ENCODE results near the gene C5orf52.
"Not testable (repeated sequence)": the region's sequence is repeated elsewhere in the genome, so short reads cannot be mapped to it uniquely, and the experiment has no call there.

The C5orf52 gene

DNA sequence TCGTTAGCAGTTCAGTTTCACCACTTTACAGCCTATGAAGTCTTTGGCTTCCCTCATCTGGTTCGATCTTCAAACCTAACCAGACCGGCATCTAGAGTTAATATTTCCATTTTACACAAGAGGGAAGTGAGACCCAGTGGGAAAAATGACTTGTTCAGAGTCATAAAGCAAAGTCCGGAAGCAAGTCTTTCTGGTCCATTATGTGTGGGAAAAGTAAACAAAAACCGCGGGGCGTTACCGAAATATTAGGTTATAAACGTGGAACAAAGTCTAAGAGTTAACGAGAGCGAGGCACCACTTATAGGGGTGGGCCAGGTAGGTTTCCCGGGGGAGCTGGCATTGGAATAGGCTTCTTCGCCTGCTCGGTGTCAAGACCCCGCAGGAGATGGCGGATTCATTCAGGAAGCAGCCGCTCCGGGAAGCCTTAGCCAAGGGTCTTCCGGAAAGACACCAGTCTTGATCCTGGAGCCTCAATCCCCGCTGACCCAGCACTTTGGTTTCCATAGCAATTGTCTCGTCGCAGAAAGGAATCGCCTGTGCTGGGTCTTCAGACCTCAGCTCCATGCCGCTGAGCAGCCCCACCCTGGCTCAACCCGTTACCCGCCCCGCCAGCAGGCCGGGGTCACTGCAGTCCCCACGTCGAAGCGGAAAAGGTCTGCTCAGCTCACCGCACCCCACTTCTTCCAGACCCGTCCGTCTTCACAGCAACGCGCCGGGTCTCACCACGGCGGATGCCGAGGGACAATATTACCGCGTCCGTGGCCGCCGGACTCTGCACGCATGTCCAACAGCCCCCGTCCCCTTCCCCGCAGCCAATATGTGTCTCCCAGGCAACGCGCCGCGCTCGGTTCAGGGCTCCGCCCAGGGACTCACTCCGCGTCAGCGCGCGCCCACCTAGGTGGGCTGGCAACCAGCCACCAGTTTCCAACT is at the start of gene C5orf52:
C5orf52 (plus strand) TSS at position 872 of the 930 bp plus-strand sequence. CDS start 82 bp downstream, outside the sequence.
- DNase-seq (ENCODE audit: low spot score), result no peak

DNA sequence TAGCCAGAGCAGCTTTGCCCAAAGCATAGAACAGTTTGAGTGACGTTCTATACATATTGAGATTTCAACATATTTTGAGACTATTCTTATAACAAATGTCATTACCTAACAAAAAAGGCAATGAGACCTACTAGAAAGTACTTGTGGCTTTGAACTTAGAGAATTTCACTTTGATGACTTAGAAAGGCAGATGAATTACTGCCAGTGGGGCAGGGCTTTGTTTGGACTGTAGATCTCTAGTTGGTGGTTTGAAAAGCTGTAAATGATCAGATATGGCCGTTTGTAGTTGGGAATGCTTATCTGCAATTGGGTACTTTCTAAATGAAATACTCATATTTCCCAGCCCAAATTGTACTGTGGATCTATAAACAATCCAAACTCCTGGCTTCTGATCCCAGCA is 47.2 kb upstream of the C5orf52 start:
- DNase-seq (ENCODE audit: low spot score), result no peak

DNA sequence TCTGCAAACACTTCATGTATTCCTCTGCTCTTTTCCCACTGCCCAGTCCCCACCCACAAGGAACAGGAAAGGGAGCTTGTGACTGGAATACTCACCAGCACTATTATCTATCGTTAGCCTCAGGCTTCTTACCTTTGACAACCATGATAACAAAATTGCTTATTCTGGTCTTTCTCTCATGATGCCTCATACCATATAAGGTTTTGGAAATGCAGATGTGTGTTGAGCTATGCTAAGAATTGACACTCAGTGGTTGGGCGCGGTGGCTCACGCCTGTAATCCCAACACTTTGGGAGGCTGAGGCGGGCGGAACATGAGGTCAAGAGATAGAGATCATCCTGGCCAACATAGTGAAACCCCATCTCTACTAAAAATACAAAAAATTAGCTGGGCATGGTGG is 44.5 kb upstream of the C5orf52 start:
- no peak for DNase-seq (ENCODE audit: low spot score)

DNA sequence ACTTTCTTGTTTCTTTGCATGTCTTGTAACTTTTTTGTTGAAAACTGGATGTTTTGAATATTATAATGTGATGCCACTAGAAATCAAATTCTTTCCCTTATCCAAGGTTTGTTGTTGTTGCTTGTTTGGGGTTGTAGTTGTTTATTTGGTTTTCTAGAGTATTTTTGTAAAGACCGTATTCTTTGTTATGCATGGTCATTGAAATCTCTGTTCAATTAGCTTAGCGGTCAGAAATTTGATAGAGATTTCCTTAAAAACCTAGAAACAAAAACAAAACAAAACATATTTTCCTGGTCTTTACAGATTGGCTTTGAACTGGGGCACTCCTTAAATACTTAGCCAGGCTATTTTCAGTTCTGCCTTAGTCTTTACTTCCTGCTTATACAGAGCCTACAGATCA is 41.0 kb upstream of the C5orf52 start:
- DNase-seq (ENCODE audit: low spot score), result no peak

DNA sequence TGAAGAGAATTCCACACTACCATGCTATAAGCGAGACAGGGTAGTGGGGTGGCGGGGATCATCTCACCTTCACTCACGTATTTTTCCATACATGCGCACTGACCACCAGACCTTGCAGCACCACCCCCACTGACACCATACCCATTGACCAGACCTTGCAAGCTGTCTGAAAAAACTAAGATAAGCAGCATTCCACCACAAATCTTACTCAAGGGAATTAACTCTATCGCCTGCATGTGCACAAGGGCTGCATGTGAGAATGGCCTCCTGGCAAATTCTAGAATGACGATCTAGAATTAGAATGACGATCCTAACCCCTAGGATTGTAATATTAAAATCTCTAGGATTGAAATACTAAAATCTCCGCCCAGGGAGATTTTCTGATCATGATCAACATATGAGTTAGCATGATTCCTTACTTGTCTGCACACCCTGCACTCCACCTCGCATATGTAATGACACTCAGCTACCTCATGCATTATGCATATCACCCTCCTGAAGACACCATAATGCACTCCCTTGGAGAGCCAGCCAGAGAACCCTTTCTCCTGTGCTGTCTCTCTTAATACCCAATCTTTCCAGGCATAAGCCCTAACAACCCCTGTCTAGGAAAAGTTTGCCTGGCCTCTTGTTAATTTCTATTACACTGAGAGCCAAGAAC is 30.8 kb upstream of the C5orf52 start:
- DNase-seq (ENCODE audit: low spot score), result no peak

DNA sequence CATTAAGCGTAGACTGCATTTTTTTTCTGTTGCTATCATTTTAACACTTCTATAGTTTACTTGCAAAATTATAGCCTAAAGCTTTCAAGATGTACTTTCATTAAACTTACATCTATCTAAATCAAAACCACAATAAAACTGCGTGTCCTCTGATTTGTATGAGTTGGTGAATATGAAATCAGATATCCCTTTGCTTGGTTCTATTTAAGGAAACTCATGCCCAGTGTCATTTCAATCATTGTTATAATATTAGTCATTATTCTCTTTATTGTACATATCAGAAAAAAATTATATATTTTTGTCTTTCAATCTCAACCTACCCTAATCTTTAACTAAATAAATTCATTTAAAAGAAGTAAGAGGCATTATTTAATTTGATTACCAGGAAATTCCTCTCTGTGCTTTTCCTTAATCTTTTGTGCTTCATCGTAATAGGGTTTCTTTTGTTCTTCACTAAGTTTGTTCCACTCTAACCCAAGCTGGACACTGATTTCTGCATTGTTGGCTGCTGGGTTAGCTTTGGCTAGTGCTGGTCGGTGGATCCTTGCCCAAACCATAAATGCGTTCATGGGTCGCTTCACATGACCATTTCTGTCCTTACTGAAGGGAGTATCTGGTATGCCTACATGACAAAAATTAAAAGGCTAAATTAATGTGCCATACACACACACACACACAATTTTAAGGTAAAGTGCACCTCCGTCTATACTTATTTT is 22.9 kb upstream of the C5orf52 start:
- DNase-seq (ENCODE audit: low spot score), result no peak

DNA sequence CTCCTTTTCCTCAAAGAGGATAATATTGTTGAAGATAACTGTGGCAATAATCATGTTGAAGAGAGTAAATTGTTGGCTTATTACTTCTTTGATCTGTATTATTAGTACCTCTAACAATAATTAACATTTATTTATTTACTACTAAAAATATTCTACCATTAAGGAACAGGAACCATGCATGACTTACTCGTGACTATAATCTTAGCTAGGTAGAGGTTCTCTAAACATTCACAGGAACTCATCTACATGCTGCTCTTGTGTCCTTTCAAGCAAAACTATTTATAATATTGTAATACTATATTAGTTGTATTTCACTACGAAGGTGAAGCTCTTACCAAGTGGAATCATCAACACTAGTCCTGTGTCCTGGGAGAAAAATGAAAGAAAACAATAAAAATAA is 22.2 kb upstream of the C5orf52 start:
- DNase-seq (ENCODE audit: low spot score), result no peak

DNA sequence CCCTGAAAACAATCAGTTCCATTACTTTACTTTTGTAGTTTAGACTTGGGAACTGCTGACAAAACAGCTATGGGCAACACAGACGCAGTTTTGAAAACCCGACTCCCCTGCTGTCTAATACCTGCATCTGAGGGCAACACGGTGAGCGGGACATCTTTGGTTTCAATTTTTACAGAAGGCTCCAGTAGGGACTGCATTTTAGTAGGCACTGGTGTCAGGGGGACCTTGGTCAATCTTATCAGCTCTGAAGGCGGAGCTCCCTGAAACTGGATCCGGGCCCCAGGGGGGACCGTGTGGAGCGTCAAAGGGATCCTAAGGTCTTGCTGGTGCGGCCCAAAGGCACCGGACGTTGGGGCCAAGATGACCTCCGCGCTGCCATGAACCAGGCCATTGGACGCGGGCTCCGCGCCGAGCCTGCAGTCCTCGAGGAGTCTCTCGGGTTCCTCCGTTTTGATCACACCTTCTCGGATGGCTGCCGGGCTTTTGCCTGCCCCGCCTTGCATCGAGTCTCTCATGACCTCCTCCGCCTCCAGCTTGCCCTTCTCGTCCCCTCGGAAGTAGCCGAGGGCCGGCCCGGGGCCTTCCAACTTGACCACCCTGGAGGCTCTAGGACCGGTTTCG is 20.2 kb upstream of the C5orf52 start:
- DNase-seq (ENCODE audit: low spot score), result no peak

DNA sequence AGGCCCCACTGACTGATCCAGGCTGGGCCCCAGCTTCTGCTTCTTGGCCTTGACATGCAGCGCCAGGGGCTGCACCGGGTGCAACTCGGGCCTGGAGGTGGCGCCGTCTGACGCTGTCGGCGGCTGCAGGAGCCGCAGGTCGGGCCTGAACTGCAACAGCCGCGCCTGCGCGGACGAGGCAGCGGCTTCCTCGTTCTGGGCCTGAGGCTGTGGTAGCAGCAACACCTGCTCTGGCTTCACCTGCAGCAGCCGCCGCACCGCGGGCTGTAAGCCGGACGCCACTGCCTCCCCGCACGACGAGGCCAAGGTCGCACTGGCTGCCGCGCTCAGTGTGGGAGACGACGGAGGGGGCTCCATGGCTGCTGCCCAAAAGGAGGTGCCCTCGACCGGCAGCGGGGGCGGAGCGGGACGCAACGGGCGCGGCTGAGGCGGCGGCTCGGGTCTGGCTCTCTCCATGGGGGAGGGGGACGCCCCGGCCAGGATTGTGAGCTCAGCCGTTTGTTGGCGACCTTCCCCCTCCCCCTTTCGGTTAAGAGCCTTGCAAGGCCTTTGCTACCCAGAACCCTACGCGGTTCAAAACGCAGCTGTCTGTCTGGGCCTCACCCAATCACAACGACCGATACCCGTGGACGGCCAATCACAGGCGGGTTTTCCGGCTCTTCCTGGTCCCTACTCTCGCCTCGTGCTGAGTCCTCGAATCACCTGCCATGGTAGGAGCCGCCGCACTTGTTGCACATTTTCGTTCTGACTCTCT is 19.5 kb upstream of the C5orf52 start:
- peak; percentile 18 for DNase-seq (ENCODE audit: low spot score)

DNA sequence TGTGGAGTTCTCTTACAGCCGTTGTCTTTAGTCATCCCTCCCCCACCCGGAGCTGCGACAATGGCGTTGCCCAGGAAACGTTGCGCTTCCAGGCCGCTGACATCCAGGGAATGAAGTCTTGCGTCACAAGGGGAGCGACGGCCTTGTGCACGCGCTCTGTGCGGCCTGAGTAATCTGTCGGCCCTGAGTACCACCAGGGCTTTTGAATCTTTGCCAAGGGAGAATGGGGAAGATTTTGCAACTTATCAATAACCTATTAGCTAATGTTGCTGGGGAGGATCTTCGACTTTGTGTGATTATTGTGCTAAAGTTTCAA is 19.0 kb upstream of the C5orf52 start, which contains the start of gene SOX30:
SOX30 (minus strand) TSS at position 62 of the 316 bp plus-strand sequence. CDS start 360 bp downstream, outside the sequence.
- DNase-seq (ENCODE audit: low spot score), result no peak

DNA sequence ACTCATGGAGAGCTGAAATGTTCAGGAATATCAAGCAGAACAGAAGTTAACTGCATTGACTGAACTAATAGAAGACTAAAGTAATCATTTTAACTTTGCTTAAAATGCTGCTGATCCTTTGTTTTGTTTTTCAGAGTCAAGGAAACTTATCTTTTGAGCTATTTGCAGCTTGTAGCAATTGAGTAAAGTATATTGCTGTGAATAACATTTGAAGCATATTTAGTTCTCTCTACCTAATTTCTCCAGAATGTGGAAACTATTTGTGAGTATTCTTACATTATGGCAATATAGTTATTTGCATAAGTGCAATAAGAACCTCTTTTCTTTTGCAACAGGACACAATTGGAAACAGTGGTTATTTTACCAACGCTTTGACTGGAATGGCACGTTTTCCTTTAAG is 13.8 kb upstream of the C5orf52 start:
- no peak for DNase-seq (ENCODE audit: low spot score)

DNA sequence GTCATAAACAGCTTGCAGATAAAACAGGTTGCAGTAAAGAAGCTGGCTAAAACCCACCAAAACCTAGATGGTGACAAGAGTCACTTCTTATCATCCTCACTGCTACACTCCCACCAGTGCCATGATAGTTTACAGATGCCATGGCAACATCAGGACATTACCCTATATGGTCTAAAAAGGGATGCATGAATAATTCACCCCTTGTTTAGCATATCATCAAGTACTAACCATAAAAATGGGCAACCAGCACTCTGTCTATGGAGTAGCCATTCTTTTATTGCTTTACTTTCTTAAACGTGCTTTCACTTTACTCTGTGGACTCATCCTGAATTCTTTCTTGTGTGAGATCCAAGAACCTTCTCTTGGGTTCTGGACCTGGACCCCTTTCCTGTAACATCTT is 12.4 kb upstream of the C5orf52 start:
- no peak for DNase-seq (ENCODE audit: low spot score)

DNA sequence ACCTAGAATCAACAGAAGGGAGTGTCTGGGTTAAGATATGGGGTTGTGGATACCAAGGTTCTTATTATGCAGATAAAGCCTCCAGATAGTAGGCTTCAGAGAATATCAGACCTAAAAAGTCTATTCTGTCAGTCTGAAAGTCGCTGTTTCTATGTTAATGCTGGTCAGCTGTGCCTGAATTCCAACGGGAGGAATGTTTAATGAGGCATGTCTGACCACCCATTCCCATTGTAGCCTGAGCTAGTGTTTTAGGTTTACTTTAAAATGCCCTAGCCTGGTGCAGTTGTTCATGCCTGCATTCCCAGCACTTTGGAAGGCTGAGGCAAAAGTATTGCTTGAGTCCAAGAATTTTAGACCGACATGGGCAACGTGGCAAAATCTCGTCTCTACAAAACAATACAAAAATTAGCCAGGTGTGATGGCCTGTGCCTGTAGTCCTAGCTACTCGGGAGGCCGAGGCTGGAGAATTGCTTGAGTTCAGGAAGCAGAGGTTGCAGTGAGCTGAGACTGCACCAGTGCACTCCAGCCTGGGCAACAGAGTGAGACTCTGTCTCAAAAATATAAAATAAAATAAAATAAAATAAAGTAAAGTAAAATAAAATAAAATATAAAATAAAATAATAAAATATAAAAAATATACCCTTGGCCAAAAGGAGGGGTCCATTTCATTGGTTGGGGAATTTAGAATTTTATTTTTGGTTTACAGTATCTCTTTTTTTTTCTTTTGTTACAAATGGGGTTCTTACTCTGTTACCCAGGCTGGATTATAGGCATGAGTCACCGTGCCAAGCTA is 11.3 kb upstream of the C5orf52 start:
- no peak for DNase-seq (ENCODE audit: low spot score)

DNA sequence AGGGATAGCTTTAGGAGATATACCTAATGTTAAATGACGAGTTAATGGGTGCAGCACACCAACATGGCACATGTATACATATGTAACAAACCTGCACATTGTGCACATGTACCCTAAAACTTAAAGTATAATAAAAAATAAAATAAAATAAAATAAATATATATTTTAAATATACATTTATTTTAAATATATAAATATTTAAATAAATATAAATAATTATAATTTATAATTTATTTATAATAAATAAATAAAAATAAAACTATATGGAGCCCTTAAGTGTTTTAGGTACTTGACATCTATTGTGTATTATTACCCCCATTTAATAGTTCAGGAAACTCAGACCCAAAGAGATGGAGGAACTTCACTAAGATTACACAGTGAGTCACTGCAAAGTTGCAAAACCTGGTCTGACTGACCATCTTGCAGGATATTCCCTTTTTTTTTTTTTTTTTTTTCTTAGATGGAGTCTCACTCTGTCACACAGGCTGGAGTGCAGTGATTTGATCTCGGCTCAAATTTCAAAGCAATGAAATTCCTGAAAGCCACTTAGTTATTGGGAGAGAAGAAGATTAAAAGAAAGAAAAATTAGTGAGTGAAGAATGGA is 5.8 kb upstream of the C5orf52 start:
- no peak for DNase-seq (ENCODE audit: low spot score)

DNA sequence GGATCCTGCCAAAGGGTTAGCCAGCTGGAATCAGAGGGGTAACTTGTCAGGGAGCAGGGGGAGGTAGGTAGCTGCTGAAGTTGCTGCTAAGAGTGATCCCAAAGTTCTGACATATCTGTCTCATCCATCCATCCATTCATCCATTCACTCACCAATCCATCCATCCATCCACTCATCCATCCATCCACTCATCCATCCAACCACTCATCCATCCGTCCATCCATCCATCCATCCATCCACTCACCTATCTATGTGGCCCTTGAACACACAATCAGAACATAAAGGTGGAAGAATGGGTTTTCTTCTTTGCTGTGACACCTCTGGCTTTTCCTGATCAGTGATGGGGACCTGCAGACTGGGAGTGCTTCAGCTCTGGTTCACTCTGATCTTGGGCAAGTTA is 3.0 kb upstream of the C5orf52 start:
- DNase-seq (ENCODE audit: low spot score), result no peak

DNA sequence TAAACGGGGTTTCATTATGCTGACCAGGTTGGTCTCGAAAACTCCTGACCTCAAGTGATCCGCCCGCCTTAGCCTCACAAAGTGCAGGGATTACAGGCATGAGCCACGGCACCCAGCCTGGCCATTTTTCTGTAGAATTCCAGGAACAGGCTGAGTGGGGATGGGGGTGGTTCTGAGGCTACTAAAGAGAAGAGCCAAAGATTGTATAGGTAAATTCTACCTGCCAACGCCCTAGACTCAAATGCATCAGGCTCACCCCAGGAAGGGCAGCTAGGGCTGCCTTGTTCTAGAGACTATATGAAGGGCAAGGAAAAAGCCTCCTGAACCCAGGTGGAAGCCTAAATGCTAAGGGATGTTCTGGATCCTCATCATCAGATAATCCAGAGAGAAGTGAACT is 1.6 kb upstream of the C5orf52 start:
- no peak for DNase-seq (ENCODE audit: low spot score)

DNA sequence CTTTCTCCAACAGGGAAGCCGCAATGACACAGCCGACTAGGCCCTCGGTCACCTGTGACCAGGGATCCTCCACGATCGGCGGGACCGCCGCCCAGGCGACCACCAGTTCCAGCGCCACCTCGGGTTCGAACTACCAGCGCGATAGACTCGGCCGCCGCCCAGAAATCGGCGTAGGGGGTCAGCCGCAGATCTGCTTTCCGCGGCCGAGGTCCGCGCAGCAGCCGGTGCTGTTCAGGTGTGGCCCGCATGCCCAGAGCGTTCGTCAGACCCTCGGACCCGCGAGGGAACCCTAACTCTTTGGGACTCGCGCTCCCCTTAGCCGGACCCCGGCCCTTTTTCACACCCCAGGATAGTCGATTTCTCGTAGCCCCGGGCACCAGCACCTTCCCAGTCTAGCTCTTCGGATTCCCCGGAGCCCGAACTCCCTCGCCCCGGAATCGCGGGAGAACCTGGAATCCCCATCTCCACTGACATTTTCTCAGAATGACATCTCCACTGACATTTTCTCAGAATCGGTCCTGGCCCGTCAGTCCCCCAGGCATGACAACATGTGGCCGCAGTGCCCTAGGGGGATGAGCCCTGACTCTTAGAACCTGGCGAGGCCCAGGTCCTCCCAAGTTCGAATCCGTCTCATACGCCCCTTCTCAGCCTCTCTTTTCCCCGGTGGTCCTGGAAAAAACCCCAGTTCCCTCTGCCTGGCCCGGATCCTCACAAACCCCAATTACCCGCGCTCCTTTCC is 428 bp downstream of the C5orf52 start:
- DNase-seq (ENCODE audit: low spot score), result no peak

DNA sequence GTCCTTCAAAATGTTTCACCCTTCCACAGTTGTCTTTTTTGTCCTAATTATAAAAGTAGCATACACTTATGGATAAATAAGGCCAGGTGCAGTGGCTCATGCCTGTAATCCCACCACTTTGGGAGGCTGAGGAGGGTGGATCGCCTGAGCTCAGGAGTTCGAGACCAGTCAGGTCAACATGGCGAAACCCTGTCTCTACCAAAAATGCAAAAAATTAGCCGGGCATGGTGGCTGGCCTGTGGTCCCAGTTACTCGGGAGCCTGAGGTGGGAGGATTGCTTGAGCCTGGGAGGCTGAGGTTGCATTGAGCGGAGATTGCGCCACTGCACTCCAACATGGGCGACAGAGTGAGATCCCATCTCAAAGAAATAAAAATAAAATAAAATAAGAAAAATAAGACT is 1.6 kb downstream of the C5orf52 start:
- no peak for DNase-seq (ENCODE audit: low spot score)

DNA sequence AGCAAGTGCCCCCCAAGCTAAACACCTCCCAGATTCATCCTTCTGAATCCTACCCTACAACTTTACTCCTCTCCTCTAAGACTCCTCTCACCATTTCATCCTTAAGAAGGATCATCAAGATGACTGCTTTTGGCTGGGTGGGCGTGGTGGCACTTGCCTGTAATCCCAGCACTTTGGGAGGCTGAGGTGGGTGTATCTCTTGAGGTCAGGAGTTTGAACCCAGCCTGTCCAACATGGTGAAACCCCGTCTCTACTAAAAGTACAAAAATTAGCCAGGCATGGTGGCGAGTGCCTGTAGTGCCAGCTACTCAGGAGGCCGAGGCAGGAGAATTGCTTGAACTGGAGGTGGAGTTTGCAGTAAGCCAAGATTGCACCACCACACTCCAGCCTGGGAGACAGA is 3.0 kb downstream of the C5orf52 start:
- DNase-seq (ENCODE audit: low spot score), result not testable (repeated sequence)

DNA sequence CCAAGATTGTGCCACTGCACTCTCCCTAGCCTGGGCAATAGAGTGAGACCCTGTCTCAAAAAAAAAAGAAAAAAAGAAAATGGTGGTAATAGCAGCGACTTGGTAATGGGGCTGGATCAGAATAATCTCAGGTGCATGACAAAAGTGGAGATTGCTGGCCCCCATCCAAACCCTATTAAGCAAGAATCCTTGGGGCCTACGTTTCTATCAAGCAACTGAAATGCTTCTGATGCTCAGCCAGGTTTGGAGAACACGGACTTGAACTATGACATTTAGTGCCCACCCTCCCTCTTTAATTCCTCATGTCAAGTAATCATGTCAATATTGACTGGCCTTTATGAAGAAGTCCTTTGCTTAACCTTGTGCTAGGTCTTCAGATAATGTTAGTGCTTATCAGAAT is 6.6 kb downstream of the C5orf52 start:
- DNase-seq (ENCODE audit: low spot score), result no peak
